K562 (cell line): Measurements from ENCODE around the gene TGFA. TPM values are rescaled to one million over a fixed set of nuclear protein-coding genes. Genes with fewer than 3 reads are reported as not detected.

Experiments
- ATAC-seq: fragments of 200-7000 bp; cut with Tn5 transposase; 3 replicates; pipeline ENCODE4 v1.9.1; 2020; ENCODE audit warnings: moderate library complexity
- BruUV-seq: library from RNA; stranded (reverse); fragments of 400-500 nt; replicated peaks from 2 replicates; lab custom pipeline; 2021; lab: Mats Ljungman, UMichigan
- CTCF ChIA-PET: fragments of 300-600 bp; formaldehyde crosslinking; extraction: SDS; loops from one replicate; lab custom pipeline; 2021; ENCODE audit warnings: low intra/inter-chr PET ratio; lab: Yijun Ruan, JAX
- POLR2A ChIA-PET: fragments of 300-600, 350-650 bp; sonication (Branson Sonifier 250); formaldehyde crosslinking; extraction: SDS; loops from one replicate; lab custom pipeline; 2021; ENCODE audit warnings: antibody characterized with exemption, inconsistent platforms; lab: Yijun Ruan, JAX
- DNase-seq, 4 experiments: peaks; one replicate each; pipeline versions ENCODE4 v3.0.0 to v3.0.0-alpha.2; 2011 to 2018; ENCODE audit warnings: low spot score in 3 of 4, mixed read lengths in 3 of 4; ENCODE audit errors: extremely low read depth in 1 of 4
- FAIRE-seq: peaks from 2 replicates; lab custom pipeline; 2011; peaks lifted over from hg19 to GRCh38; lab: Jason Lieb, UNC
- H2AFZ ChIP-seq: 2 replicates; pipeline ENCODE4 v1.6.0; 2011; ENCODE audit warnings: low read depth, low read length, control low read depth, inconsistent platforms
- H3K27ac ChIP-seq: fragments of 200-600 bp; 3 replicates; pipeline ENCODE4 v1.8.0; 2011; ENCODE audit warnings: low read depth, mild to moderate bottlenecking, control low read depth, inconsistent platforms, low read length, moderate library complexity, mixed read lengths; ENCODE audit errors: extremely low read depth
- H3K27me3 ChIP-seq, 2 experiments: fragments of 300-600 bp in 1 of 2; 2 replicates in 1 of 2; 3 replicates in 1 of 2; pipeline versions ENCODE4 v1.6.0 to v1.8.0; 2011; ENCODE audit warnings: inconsistent platforms in 2 of 2, low read length in 2 of 2, mild to moderate bottlenecking in 1 of 2, mixed read lengths in 1 of 2, moderate library complexity in 1 of 2; ENCODE audit not compliant: control insufficient read depth in 2 of 2, insufficient read depth in 2 of 2
- H3K36me3 ChIP-seq: fragments of 300-600 bp; 3 replicates; pipeline ENCODE4 v1.8.0; 2011; ENCODE audit warnings: mild to moderate bottlenecking, low read length, inconsistent platforms; ENCODE audit not compliant: control insufficient read depth, insufficient read depth
- H3K4me1 ChIP-seq, 2 experiments: fragments of 200-600 bp in 1 of 2; replicated peaks in 1 of 2; 2 replicates in 1 of 2; 3 replicates in 1 of 2; pipeline versions ENCODE4 v1.5.1 to v1.8.0; 2011; ENCODE audit warnings: inconsistent platforms in 2 of 2, low read length in 2 of 2, mild to moderate bottlenecking in 1 of 2, mixed read lengths in 1 of 2, moderate library complexity in 1 of 2; ENCODE audit not compliant: control insufficient read depth in 2 of 2, insufficient read depth in 2 of 2
- H3K4me2 ChIP-seq: 2 replicates; pipeline ENCODE4 v1.6.1; 2011; ENCODE audit warnings: low read length, control low read depth, inconsistent platforms, mixed read lengths; ENCODE audit not compliant: insufficient read depth
- H3K4me3 ChIP-seq: fragments of 200-600 bp; sonication (generic), shearing (Covaris generic); 2 replicates; pipeline ENCODE4 v1.5.1; 2016; ENCODE audit warnings: control low read depth, inconsistent platforms
- H3K79me2 ChIP-seq: fragments of 200-600 bp; 3 replicates; pipeline ENCODE4 v1.8.0; 2011; ENCODE audit warnings: low read length, inconsistent platforms; ENCODE audit not compliant: control insufficient read depth, insufficient read depth
- H3K9ac ChIP-seq, 2 experiments: 2 replicates each; pipeline versions ENCODE4 v1.6.0 to v1.6.1; 2011; ENCODE audit warnings: low read depth in 2 of 2, low read length in 2 of 2, control low read depth in 1 of 2, inconsistent platforms in 1 of 2, mild to moderate bottlenecking in 1 of 2, mixed read lengths in 1 of 2; ENCODE audit not compliant: insufficient read depth in 1 of 2
- H3K9me1 ChIP-seq: one replicate; pipeline ENCODE4 v1.6.0; 2011; ENCODE audit warnings: inconsistent platforms, mild to moderate bottlenecking, low read length, moderate library complexity; ENCODE audit not compliant: control insufficient read depth, insufficient read depth
- H3K9me3 ChIP-seq: replicated peaks from 2 replicates; pipeline ENCODE4 v1.5.1; 2011; ENCODE audit warnings: low read depth, low read length, inconsistent platforms; ENCODE audit not compliant: control insufficient read depth, insufficient read depth
- H4K20me1 ChIP-seq: replicated peaks from 2 replicates; pipeline ENCODE4 v1.6.1; 2011; ENCODE audit warnings: low read length, inconsistent platforms, mixed read lengths; ENCODE audit not compliant: control insufficient read depth, insufficient read depth
- ATF1 ChIP-seq, 2 experiments: fragments of 450-650 bp in 1 of 2; IDR thresholded peaks; 2 replicates each; pipeline ENCODE4 v1.6.1; 2016; ENCODE audit warnings: missing compliant biosample characterization in 1 of 2, missing genetic modification characterization in 1 of 2
- CBFA2T2 ChIP-seq: fragments of 450-650 bp; conservative IDR thresholded peaks from 2 replicates; pipeline ENCODE4 v1.6.1; 2017; ENCODE audit warnings: mild to moderate bottlenecking
- CHD1 ChIP-seq: fragments of 200-600 bp; sonication (generic); IDR thresholded peaks from one replicate; pipeline ENCODE4 v1.6.1; 2012; ENCODE audit warnings: mild to moderate bottlenecking, moderate library complexity, low read length, inconsistent platforms
- GATA2 ChIP-seq: sonication (generic); formaldehyde crosslinking; IDR thresholded peaks from 2 replicates; pipeline ENCODE4 v1.4.0; 2020; ENCODE audit warnings: mild to moderate bottlenecking, missing genetic modification reagents
- GTF2A2 ChIP-seq: IDR thresholded peaks from 2 replicates; pipeline ENCODE4 v1.6.1; 2016; ENCODE audit warnings: mild to moderate bottlenecking, missing genetic modification characterization, missing compliant biosample characterization
- SIN3B ChIP-seq: fragments of 450-650 bp; IDR thresholded peaks from 2 replicates; pipeline ENCODE4 v1.6.1; 2017; ENCODE audit warnings: low read depth, mild to moderate bottlenecking, moderate library complexity
- ZKSCAN3 ChIP-seq: fragments of 250-450 bp; sonication (Bioruptor Pico); IDR thresholded peaks from 2 replicates; pipeline ENCODE4 v1.4.0; 2020
- ZNF354B ChIP-seq: fragments of 250-450 bp; sonication (Bioruptor Pico); IDR thresholded peaks from 2 replicates; pipeline ENCODE4 v1.4.0; 2020
- WGBS: fragments of 100-300 bp; shearing (Covaris generic); methylation state at CpG from one replicate; pipeline ENCODE4 v1.1.6; 2016; ENCODE audit warnings: low coverage, mixed read lengths; ENCODE audit not compliant: insufficient coverage; ENCODE audit errors: missing lambda C conversion rate; 5-methylcytosine and 5-hydroxymethylcytosine counted together
- in situ Hi-C: fragments of 300-500 bp; cut with MboI; formaldehyde crosslinking; loops from 4 replicates; pipeline ENCODE4 v1.15.0; 2018; ENCODE audit warnings: inconsistent platforms, mixed read lengths
- intact Hi-C: fragments of 100-400 bp; cut with micrococcal nuclease; formaldehyde crosslinking; loops from 2 replicates; pipeline ENCODE4 v1.14.2; 2022
- polyA plus RNA-seq, 8 experiments: library from polyadenylated mRNA; depleted of rRNA in 4 of 8; stranded (reverse) in 5 of 8; unstranded in 3 of 8; fragments of >200 nt; fragmentation: Nextera tagmentation in 2 of 8; fragmentation: Illumina TruSeq in 1 of 8; extraction: Ambion mirVana in 2 of 8; extraction: Trizol in 1 of 8; gene quantifications; 2 replicates each; pipeline versions ENCODE4 v1.2.1 to v1.2.3, GENCODE V29; 2011 to 2014; ENCODE audit warnings: inconsistent platforms in 1 of 8, missing spikeins in 1 of 8
- total RNA-seq, 7 experiments: library from RNA; depleted of rRNA in 6 of 7; stranded (reverse); fragments of >200 nt in 6 of 7; fragmentation: Illumina TruSeq in 2 of 7; extraction: Trizol in 2 of 7; gene quantifications; 2 replicates each; pipeline versions ENCODE4 v1.2.1 to v1.2.3, GENCODE V29; 2011 to 2021; ENCODE audit warnings: low replicate concordance in 1 of 7
- TF ChIP-seq, protein P1 (sequence below): fragments of 450-650 bp; formaldehyde crosslinking; IDR thresholded peaks from 2 replicates; pipeline ENCODE4 v1.4.0; 2020; ENCODE audit warnings: mild to moderate bottlenecking, mixed read lengths
- TF ChIP-seq, protein P2 (sequence below): sonication (generic); formaldehyde crosslinking; IDR thresholded peaks from 2 replicates; pipeline ENCODE4 v1.9.0; 2022; ENCODE audit warnings: mild to moderate bottlenecking, missing genetic modification reagents
- TF ChIP-seq, protein P3 (sequence below): fragments of 250-450 bp; sonication (Bioruptor Pico); IDR thresholded peaks from 2 replicates; pipeline ENCODE4 v1.4.0; 2020; ENCODE audit warnings: mild to moderate bottlenecking, moderate library complexity, borderline replicate concordance
- TF ChIP-seq, protein P4 (sequence below): sonication (generic); formaldehyde crosslinking; IDR thresholded peaks from 2 replicates; pipeline ENCODE4 v1.8.0; 2022; ENCODE audit warnings: mild to moderate bottlenecking, missing genetic modification reagents

Gene TGFA
- total and polyA plus RNA-seq, 9 of the 15 experiments (the other 6 are each of a cell fraction or from before 2014, with no cell fraction given), result not detected

DNA sequence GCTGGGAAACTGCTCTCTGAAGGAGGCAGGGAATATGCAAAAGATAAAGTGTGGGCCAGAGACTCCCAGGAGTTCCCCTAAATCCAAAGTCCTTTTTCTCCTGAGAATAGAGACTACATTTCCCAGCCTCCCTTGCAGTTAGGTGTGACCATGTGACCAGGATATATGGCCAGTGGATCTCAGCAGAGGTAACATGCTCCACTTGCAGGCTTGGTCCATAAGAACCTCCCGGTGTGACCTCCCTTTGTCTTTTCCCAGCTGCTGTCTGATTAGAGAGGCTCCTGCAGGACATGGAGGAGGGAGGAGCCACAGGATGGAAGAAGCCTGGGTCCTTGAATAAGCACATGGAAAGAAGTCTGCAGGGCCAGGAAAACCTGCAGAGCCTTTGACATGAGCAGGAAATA lies 76.2 kb downstream of the TGFA start (continued):
- TF ChIP-seq, protein P1, sequence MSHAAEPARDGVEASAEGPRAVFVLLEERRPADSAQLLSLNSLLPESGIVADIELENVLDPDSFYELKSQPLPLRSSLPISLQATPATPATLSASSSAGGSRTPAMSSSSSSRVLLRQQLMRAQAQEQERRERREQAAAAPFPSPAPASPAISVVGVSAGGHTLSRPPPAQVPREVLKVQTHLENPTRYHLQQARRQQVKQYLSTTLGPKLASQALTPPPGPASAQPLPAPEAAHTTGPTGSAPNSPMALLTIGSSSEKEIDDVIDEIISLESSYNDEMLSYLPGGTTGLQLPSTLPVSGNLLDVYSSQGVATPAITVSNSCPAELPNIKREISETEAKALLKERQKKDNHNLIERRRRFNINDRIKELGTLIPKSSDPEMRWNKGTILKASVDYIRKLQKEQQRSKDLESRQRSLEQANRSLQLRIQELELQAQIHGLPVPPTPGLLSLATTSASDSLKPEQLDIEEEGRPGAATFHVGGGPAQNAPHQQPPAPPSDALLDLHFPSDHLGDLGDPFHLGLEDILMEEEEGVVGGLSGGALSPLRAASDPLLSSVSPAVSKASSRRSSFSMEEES (CRISPR knock-in tag), result peak; percentile 24; the same call in 1 of the 2 replicates
- TF ChIP-seq, protein P2, sequence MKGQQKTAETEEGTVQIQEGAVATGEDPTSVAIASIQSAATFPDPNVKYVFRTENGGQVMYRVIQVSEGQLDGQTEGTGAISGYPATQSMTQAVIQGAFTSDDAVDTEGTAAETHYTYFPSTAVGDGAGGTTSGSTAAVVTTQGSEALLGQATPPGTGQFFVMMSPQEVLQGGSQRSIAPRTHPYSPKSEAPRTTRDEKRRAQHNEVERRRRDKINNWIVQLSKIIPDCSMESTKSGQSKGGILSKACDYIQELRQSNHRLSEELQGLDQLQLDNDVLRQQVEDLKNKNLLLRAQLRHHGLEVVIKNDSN (CRISPR knock-in tag), result peak; percentile 53
- 0 out of 2 replicates have a peak, but pooled peaks have one; percentile 4 for TF ChIP-seq CBFA2T2
- TF ChIP-seq, all 486 proteins: peak for 10

DNA sequence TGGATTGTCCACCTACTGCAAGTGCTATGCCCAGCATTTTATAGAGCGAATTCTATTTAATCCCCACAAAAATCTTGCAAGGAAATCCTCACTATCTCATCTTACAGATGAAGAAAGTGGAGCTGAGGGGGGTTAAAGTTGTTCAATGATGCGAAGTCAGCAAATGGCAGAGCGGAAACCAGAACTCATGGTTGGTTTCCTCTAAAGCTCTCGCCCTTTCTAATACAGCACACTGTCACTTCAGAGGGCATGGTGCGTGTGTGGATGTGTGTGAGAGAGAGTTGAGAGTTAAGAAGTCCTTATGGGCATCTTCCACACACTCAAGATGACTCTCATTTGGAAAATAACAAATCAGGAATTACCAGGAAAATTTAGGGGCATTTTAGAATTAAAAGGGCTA lies 78.4 kb downstream of the TGFA start:
- Histone ChIP-seq H2AFZ (no peak overlapping the region), H3K9me3 (no peaks in the 10 kb centered on the region), H3K9ac (no peak overlapping the region), H4K20me1 (no peaks in the 10 kb centered on the region), H3K79me2 (no peaks in the 10 kb centered on the region), H3K4me2 (no peak overlapping the region), H3K9me1 (no peaks in the 10 kb centered on the region), H3K27ac (no peak overlapping the region), H3K4me3 (no peak overlapping the region), H3K36me3 (no peaks in the 10 kb centered on the region), H3K4me1 (no peaks in the 10 kb centered on the region), H3K27me3 (peaks cover 0 to 22% of the 10 kb centered on the region in 2 experiments; a peak in 4 of 5 replicates)
- in situ Hi-C loops, result no loop called here
- no peak for FAIRE-seq
- intact Hi-C loops, result no loop called here
- CTCF ChIA-PET, result no interaction called here
- POLR2A ChIA-PET, result interaction anchor here (0.7 to 1.3 kb wide), 2 partner anchors 10 to 245 kb away, joined by 3 read pairs; no protein-coding TSS in a partner anchor
- no TSS peak for BruUV-seq
- DNase-seq, result no peak
- WGBS, result 1% methylated on average over 5 of the region's 5 CpGs
- ATAC-seq, result no peak
- TF ChIP-seq SIN3B, result no peak
- no peak for TF ChIP-seq ATF1 (CRISPR knock-in tag; IDR thresholded peaks at IDR 0.05)
- no peak for TF ChIP-seq ATF1 (tag; IDR thresholded peaks at IDR 0.05)
- no peak for TF ChIP-seq GATA2
- TF ChIP-seq GTF2A2 (tag), result no peak
- no peak for TF ChIP-seq CHD1
- TF ChIP-seq, protein P3, sequence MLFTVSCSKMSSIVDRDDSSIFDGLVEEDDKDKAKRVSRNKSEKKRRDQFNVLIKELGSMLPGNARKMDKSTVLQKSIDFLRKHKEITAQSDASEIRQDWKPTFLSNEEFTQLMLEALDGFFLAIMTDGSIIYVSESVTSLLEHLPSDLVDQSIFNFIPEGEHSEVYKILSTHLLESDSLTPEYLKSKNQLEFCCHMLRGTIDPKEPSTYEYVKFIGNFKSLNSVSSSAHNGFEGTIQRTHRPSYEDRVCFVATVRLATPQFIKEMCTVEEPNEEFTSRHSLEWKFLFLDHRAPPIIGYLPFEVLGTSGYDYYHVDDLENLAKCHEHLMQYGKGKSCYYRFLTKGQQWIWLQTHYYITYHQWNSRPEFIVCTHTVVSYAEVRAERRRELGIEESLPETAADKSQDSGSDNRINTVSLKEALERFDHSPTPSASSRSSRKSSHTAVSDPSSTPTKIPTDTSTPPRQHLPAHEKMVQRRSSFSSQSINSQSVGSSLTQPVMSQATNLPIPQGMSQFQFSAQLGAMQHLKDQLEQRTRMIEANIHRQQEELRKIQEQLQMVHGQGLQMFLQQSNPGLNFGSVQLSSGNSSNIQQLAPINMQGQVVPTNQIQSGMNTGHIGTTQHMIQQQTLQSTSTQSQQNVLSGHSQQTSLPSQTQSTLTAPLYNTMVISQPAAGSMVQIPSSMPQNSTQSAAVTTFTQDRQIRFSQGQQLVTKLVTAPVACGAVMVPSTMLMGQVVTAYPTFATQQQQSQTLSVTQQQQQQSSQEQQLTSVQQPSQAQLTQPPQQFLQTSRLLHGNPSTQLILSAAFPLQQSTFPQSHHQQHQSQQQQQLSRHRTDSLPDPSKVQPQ (CRISPR knock-in tag), result no peak
- TF ChIP-seq ZKSCAN3, result no peak
- TF ChIP-seq, protein P4, sequence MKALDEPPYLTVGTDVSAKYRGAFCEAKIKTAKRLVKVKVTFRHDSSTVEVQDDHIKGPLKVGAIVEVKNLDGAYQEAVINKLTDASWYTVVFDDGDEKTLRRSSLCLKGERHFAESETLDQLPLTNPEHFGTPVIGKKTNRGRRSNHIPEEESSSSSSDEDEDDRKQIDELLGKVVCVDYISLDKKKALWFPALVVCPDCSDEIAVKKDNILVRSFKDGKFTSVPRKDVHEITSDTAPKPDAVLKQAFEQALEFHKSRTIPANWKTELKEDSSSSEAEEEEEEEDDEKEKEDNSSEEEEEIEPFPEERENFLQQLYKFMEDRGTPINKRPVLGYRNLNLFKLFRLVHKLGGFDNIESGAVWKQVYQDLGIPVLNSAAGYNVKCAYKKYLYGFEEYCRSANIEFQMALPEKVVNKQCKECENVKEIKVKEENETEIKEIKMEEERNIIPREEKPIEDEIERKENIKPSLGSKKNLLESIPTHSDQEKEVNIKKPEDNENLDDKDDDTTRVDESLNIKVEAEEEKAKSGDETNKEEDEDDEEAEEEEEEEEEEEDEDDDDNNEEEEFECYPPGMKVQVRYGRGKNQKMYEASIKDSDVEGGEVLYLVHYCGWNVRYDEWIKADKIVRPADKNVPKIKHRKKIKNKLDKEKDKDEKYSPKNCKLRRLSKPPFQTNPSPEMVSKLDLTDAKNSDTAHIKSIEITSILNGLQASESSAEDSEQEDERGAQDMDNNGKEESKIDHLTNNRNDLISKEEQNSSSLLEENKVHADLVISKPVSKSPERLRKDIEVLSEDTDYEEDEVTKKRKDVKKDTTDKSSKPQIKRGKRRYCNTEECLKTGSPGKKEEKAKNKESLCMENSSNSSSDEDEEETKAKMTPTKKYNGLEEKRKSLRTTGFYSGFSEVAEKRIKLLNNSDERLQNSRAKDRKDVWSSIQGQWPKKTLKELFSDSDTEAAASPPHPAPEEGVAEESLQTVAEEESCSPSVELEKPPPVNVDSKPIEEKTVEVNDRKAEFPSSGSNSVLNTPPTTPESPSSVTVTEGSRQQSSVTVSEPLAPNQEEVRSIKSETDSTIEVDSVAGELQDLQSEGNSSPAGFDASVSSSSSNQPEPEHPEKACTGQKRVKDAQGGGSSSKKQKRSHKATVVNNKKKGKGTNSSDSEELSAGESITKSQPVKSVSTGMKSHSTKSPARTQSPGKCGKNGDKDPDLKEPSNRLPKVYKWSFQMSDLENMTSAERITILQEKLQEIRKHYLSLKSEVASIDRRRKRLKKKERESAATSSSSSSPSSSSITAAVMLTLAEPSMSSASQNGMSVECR, result no peak
- no peak for TF ChIP-seq ZNF354B (CRISPR knock-in tag)
